Activated T-cell treated with anti-CD3 and anti-CD28 coated beads, Interleukin-2, amount 50 U/mL, for 48 hours (primary cell): ENCODE data around the gene CENPA.

Source experiments
- DNase-seq, 2 experiments: peaks; one replicate each; pipeline ENCODE4 v3.0.0-alpha.2; 2020

Gene CENPA

DNA sequence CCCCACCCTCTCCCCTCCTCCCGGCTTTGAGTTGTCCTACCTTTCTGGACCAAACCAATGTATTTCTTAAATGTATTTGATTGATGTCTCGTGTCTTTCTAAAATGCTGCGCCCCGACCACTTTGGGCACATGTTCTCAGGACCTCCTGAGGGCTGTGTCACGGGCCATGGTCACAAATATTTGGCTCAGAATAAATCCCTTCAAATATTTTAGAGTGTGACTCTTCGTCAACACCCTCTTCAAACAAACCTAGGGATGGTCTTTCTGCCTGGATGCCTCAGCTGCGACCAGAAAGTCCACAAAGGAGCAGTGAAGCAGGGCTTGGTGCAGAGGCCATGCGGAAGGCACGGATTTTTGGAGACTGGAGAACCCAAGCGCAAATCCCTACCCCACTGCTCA lies 22.8 kb upstream of the CENPA start:
- DNase-seq: no peak

DNA sequence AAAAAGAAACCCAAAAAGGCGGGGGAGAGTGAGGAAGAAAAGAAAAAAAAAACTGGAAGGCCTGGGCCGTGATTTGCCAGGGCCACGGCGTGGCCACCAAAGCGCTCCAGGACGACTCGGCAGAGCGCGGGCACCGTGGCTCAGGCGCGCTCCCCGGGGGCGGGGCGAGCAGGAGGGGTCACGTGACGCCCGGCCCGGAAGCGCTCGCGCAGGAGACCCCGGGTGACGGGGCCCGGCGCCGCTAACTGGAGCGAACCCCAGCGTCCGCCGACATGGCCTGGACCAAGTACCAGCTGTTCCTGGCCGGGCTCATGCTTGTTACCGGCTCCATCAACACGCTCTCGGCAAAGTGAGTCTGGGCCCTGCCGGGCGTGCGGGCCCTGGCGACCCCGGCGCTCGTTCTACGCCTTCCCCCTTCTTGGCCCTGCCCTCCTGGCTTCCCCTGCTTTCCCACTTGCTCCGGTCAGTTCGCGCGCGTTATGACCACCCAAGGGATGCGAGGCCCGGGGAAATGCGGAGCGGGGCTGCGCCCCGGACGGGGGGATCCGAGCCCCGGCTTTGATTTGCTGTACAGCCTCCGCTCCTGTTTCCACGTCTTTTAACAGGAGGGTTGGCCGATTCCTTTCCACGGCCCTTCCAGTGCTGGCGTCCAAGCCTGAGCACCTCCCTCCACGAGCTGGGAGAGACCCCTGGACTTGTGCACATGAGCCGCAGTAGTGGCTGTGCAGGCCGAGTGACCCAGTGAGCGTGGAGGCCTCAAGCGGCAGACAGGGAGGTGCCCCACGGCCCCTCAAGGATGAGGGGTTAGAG lies 21.6 kb upstream of the CENPA start, which contains the start of gene SLC35F6:
Gene SLC35F6, plus strand, starts transcription at position 207 of the 810 bp plus-strand sequence. Its CDS starts 66 bp downstream, at position 273.
- peak; percentile 84 to 88 for DNase-seq

DNA sequence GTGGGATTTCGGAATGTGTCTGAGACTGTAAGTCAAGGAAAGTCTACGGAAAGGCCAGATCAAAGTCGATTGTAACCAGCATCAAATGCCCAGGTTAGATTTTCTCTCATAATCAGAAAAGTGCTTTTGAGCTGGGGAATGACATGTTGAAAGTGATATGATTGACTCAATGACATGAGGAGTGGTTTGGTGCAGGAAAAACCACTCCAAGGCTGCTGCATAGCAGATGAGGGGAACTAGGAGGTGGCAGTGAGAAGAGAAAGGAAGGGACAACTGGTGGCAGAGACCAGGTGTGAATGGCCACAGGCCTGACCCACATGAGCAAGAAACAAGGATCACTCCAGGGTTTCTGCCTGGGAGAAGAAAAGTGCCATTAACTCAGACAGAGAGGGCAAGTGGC lies 20.9 kb upstream of the CENPA start:
- no peak for DNase-seq

DNA sequence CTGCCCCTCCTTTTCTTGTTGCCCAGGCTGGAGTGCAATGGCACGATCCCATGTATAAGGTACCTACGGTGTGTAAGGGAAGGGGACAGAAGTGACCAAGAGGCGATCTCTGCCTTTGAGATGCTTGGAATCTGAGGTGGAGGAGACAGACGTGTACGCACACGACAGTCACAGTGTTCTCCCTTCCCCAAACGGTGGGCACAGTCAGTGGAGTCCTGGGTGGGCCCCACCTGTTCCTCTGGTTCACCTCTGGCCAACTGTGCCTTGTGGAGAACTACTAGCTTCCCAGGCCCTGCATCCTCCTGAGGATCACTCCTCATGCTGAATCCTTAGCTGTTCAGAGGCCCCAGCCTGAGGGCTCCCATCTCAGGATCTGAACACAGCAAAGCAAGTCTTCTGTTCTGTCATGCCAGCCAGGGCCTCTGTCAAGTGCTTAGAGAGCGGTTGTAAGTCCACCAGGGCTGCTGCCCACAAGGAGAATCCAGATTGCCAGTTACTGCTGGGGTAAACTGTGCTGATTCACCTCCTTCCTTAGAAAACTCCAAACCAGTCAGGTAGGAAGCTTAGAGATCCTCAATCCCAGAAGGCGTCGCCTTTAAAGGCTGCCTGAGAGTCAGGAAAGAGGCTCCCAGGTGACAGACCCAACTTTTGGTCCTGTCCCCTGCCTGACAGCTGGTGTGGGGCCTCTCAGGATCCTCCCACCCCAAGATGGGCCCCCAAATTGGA lies 20.2 kb upstream of the CENPA start:
- no peak for DNase-seq

DNA sequence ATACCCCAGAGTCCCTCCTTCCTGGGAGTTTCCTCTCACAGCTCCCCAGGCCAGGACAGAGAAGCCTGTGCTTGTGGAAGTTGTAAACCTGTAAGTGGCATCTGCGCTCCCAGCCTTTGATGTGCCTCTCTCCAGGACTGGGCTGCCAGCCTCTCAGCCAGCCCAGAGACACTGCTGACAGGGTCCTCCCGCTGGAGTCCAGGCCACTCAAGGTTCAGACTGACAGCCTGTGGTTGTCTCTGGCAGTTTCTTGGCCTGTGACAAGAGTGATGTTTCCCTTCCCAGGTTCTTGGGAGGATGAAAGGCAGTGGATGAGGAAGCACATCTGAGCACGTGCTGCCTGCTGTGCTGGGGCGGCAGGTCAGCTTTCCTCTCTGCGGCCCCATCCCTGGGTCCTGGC lies 18.7 kb upstream of the CENPA start:
- no peak for DNase-seq

DNA sequence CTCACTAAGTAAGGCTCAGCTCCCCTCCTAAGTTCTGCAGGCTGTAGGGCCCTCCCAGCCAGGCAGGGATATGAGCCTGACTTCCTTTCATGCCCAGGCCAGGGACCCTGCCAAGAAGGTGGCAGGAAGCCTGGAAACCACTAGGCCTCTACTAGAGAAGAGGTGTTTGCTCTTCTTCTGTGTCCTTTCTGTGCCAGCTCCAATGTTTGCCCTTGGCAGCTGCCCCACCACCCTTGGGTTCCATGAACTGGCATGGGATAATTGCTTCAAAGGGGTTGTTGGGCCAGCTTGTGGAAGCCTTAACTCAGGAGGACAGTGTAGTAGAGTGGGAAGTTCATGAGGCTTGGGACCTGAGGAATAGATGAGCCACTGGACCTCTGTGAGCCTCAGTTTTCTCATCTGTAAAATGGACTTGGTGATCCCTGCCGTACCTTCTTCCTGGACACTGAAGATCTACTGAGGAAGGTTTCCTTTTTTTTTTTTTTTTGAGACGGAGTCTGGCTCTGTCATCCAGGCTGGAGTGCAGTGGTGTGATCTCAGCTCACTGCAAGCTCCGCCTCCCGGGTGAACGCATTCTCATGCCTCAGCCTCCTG lies 17.9 kb upstream of the CENPA start:
- DNase-seq: no peak

DNA sequence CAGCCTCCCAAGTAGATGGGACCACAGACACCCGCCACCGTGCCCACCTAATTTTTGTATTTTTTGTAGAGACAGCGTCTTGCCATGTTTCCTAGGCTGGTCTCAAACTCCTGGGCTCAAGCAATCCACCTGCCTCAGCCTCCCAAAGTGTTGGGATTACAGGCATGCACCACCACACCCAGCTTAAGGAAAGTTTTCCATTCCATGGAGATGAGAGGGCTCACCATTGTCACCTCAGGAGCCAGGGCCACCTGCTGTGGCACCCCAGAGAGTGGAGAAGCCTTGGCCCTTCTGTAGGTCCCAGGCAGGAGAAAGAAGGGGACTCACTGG lies 17.1 kb upstream of the CENPA start:
- no peak for DNase-seq

DNA sequence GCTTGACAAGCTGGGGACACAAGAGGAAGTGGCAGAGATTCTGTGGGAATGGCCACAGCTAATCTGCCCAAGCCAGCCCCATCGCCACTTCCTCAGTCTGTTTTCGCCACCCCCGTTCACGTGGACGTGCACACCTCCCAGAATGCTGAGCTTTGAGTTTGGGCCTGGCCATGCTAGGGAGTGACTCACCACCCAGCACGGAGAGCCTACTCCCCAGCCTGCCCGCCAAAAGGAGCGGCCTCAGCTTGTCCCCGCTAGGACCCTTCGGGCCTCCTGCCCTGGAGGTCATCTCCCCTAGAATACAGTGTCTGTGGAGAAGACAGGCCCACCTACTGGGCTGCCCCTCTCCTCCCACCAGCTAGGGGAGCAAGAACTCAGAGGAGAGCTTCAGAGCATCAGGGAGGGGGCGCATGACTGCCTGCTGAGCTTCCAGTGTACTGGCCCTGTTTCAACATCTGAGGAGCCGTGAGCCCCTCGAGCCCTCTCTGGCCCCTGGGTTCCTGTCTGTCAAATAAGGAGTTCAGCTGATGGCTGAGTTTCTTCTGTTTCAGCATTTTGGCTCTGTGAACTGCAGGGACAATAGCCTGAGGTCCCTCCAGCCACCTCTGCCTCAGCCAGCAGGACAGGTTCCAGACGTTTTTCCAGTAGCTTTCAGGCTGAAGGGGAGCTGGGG lies 16.6 kb upstream of the CENPA start:
- peak; percentile 58 to 66 for DNase-seq

DNA sequence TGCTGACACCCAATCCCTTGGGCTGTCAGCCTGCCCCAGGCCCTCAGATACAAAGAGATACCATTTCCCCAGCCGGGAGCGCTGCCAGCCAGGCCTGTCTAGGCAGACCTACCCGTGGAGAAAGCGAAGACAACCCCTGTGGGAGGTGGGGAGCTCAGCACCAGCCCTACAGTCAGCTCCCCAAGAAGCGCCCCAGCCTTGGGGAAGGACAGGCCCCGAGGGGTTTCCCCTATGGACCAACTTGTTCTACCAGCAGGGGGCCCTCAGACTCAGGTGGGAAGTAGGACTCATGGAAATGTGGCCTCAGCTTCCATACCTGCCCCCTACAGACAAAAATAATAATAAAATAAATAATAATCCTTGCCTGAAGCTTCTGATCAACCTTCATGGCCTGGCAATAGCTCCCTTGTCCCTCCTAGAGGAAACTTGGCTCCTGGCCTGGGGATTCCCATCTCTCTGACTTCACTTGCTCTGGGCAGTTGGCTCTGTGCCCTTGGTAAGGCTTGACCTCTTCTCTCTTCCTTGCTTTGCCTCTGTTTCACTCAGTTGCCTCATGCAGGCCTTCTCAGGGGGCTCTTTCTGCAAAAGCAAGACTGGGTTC lies 14.8 kb upstream of the CENPA start:
- DNase-seq: peak; percentile 49 to 50

DNA sequence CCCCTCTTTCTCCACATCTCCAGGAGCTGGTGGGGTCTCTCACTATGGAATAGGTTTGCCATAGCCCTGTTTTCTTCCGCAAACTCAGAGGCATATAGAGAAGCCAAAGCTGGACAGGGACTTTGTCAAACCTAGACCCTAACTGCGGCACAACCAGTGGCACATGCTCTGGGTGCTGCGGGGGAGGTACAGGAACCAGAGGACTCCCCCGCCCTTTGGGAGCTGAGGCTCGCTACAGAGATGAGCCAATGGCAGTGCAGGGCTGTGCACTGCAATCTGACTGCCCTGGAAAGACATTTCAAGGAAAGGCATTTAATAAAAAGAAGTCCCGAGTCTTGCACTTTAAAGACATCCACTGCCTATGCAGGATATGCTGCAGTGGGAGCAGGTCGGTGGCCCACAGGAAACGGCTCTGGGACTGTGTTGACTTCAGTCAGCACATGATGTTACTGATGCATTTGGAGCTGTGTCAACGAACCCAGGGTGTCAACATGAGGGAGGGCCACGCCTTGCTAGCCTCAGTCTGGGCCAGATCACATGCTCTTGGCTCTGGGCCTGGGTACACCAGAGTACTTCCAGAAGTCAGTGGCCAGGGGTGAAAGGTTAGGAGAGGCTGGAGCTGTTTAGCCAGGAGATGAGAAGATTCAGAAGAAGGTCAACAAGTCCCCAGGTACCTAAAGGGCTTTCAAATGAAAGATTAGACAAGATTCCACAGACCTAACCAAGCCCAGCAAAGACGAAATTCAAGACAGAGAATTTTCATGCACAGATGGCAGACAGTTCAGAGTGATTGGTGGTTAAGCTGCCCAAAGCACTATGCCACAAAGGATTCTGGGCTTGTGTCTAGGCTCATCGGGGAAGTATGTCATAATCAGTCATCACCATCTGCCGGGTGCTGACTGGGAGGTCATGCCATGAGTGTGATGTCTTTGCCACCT lies 13.5 kb upstream of the CENPA start:
- DNase-seq: peak in 1 of 2 experiments; percentile 30

DNA sequence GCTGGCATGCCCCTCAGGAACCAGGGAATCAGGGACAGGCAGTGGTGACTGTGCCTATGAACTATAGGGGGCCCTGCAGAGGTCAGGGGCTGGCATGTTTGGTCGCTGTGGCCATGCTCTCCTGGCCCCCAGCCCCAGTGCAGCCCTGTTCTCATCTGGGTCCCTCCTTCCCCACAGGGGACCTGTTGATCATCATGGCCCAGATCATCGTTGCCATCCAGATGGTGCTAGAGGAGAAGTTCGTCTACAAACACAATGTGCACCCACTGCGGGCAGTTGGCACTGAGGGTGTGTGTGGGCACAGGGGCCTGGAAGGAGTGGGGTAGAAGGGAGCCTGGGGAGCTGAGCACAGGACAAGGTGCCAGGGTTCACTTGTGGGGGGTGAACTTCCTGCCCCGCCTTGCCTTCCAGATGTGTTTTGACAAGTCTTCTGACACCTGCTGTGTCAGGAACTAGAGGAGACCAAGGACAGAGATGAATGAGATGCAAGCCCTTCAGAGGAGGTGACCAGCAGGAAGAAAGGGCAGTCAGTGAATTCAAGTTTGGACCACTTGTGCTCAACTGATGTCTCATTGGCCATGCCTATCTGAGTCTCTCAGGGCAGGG lies 9.6 kb upstream of the CENPA start:
- DNase-seq: no peak

DNA sequence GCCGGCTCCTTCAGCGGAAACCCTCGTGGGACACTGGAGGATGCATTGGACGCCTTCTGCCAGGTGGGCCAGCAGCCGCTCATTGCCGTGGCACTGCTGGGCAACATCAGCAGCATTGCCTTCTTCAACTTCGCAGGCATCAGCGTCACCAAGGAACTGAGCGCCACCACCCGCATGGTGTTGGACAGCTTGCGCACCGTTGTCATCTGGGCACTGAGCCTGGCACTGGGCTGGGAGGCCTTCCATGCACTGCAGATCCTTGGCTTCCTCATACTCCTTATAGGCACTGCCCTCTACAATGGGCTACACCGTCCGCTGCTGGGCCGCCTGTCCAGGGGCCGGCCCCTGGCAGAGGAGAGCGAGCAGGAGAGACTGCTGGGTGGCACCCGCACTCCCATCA lies 7.8 kb upstream of the CENPA start:
- DNase-seq: no peak

DNA sequence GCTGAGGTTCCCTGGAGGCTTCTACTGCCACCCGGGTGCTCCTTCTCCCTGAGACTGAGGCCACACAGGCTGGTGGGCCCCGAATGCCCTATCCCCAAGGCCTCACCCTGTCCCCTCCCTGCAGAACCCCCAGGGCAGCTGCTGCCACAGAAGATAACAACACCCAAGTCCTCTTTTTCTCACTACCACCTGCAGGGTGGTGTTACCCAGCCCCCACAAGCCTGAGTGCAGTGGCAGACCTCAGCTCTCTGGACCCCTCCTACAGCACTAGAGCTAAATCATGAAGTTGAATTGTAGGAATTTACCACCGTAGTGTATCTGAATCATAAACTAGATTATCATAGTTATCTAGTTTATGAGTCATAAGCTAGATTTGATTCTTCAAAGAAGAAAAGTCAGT lies 7.3 kb upstream of the CENPA start:
- peak in 1 of 2 experiments; percentile 31 for DNase-seq

DNA sequence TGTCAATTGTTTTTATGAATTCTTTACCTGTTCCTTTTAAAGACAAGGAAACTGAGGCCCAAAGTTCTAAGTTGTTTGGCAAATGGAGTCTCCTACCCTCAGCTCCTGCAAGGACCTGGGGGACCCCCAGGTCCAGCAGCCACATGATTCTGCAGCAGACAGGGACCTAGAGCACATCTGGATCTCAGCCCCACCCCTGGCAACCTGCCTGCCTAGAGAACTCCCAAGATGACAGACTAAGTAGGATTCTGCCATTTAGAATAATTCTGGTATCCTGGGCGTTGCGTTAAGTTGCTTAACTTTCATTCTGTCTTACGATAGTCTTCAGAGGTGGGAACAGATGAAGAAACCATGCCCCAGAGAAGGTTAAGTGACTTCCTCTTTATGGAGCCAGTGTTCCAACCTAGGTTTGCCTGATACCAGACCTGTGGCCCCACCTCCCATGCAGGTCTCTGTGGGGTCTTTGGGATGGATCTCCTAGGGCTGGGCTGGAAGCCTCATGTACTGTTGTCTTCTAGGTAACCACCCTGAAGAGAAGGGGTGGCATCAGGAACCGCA lies 5.6 kb upstream of the CENPA start:
- no peak for DNase-seq

DNA sequence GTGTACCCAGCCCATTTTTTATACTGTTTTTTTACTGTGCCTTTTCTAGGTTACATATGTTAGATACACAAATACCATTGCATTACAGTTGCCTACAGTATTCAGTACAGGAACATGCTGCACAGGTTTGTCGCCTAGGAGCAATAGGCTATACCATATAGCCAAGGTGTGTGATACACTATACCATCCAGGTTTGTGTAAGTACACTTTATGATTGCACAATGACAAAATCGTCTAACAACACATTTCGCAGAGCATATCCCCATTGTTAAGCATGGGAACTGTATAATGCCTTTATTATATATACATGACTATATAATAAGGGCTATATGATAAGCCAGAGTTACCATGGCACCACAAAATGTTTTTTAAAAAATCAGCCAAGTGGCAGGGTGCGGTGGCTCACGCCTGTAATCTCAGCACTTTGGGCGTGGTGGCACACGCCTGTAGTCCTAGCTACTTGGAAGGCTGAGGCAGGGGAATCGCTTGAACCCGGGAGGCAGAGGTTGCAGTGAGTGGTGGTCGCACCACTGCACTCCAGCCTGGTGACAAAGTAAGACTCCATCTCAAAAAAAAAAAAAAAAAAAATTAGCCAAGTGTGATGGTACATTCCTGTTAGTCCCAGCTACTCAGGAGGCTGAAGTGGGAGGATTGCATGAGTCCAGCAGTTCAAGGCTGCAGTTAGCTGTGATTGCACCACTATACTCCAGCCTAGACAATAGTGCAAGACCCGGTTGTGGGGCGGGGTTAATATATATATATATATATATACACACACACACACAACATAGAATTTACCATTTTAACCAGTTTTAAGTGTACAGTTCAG lies 2.8 kb upstream of the CENPA start:
- DNase-seq: no peak

DNA sequence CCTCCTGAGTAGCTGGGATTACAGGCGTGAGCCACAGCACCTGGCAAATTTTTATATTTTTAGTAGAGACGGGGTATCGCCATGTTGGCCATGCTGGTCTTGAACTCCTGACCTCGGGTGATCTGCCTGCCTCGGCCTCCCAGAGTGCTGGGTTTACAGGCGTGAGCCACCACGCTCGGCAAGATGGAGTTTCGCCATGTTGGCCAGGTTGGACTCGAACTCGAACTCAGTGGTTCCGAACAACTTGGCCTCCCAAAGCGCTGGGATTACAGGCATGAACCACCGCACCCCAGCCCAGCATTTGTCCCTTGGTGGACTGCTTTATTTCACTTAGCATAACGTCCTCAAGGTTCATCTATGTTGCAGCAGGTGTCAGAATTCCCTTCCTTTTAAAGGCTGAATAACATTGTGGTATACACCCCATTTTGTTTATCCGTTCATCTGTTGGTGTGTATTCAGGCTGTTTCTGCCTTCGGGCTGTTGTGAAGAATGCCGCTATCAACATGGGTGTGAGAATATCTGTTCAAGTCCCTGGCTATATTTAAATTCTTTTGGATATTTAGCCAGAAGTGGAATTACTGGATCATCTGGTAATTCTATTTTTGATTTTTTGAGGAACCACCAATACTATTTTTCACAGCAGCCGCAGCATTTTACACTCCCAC lies 1.2 kb upstream of the CENPA start:
- no peak for DNase-seq

DNA sequence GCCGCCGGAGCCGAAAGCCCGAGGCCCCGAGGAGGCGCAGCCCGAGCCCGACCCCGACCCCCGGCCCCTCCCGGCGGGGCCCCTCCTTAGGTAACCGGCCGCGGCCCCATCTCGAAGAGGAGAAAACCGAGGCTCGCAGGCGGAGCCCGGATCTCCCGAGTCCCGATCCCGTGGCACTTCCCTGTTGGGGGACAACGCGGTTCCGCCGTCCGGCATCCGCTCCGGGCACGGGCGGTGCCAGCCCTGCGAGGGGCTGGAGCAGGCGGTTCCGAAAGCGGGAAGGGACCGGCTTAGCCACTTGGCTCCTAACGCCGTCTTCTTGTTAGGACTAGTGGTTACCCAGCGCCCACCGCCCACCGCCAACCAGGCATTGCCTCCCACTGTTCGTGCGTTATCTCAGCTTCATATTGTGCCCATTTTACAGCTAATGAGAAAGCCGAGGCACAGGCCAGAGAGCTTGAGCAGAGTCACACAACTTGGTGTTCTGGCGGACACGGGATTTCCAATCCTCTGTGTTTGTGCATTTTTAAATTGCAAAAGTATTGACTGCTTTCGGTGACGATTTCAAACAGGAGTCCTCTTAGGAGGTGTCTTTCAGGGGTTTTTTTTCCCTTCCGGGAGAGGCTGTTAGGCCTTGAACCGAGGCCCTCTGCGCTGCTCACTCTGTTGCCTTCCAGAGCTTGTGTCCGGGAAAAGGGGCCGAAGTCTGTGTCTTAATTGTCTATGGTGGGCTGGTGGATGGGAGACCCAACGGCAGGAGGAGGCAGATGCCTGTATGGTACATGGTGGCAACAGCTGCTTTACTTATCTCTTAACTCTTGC lies 562 bp downstream of the CENPA start:
- peak in 1 of 2 experiments; percentile 60 for DNase-seq

DNA sequence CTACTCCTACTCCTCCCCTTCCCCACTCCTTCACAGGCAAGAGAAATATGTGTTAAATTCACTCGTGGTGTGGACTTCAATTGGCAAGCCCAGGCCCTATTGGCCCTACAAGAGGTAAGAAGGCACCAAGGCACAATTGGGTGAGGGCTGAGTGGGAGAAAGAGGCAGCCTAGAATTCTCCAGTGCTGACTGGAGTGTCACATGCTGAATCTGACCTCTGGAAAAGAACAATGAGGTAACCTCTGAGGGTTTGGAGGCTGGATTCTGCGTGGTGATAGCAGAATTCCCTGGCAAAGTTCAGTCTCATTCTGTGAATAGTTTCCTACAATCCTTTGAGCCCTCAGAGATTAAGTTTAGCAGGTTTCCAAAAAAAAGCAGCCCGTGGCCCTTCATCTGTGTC lies 6.9 kb downstream of the CENPA start:
- no peak for DNase-seq

DNA sequence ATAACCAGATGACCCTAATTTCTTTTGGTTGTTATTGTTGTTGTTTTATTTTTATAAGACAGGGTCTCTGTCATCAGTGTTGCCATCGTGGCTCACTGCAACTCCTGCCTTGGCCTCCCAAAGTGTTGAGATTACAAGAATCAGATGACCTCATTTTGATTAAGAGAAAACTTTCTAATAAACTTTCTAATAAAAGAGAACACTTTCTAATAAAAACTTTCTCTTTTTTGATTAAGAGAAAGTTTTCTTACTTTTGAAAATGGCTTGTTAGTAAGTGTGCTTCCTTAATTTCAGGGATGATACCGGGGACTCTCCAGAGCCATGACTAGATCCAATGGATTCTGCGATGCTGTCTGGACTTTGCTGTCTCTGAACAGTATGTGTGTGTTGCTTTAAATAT lies 7.7 kb downstream of the CENPA start:
- DNase-seq: no peak
